Cardiac muscle cell (in vitro differentiated cells and primary cell): Measurements from ENCODE around the gene GOLGA6L6. TPM values are rescaled to one million over a fixed set of nuclear protein-coding genes. Genes with fewer than 3 reads are reported as not detected.
"Not testable (repeated sequence)": the region's sequence is repeated elsewhere in the genome, so short reads cannot be mapped to it uniquely, and the experiment has no call there.

ENCODE experiments used
- DNase-seq, 2 donors: peaks; one replicate each; pipeline versions ENCODE4 v3.0.0 to v3.0.0-alpha.2; 2010 to 2017; ENCODE audit warnings: low read depth in 1 of 2, low spot score in 1 of 2
- H3K27ac ChIP-seq: fragments of 200-600 bp; sonication (generic); 2 replicates; pipeline ENCODE4 v1.5.1; 2016
- H3K27me3 ChIP-seq: fragments of 200-600 bp; sonication (generic); 2 replicates; pipeline ENCODE4 v1.6.0; 2016; ENCODE audit warnings: control low read depth
- H3K36me3 ChIP-seq: fragments of 200-600 bp; sonication (generic); 2 replicates; pipeline ENCODE4 v1.5.1; 2016; ENCODE audit warnings: control low read depth
- H3K4me1 ChIP-seq: fragments of 200-600 bp; sonication (generic); 2 replicates; pipeline ENCODE4 v1.8.1; 2017; ENCODE audit warnings: low read depth, mild to moderate bottlenecking, mixed run types
- H3K4me3 ChIP-seq: fragments of 200-600 bp; sonication (generic); 2 replicates; pipeline ENCODE4 v1.5.1; 2016; ENCODE audit warnings: mild to moderate bottlenecking
- H3K9me3 ChIP-seq: fragments of 200-600 bp; sonication (generic); 2 replicates; pipeline ENCODE4 v1.5.1; 2017; ENCODE audit warnings: low read depth, mild to moderate bottlenecking, control low read depth
- polyA plus RNA-seq: library from polyadenylated mRNA; unstranded; fragments of >200 nt; fragmentation: Nextera tagmentation; extraction: Ambion mirVana; gene quantifications from 2 replicates; pipeline ENCODE4 v1.2.1, GENCODE V29; 2016
- total RNA-seq: library from RNA; depleted of rRNA; stranded (reverse); fragments of >200 nt; gene quantifications from 2 replicates; pipeline ENCODE4 v1.2.3, GENCODE V29; 2016

The GOLGA6L6 gene
- total and polyA plus RNA-seq, 2 experiments from 2014 or later = not detected

DNA sequence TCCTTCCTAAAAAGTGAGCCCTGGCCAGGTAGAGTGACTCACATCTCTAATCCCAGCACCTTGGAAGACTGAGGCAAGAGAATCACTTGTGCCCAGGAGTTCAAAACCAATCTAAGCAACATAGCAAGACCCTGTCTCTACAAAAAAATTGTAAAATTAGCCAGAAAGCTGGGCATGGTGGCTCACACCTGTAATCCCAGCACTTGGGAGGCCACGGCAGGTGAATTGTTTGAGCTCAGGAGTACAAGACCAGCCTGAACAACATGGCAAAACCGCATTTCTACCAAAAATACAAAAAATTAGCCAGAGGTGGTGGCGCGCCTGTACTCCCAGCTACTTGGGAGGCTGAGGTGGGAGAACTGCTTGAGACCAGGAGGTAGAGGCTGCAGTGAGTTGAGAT is 49.0 kb downstream of the GOLGA6L6 start:
- H3K27me3 ChIP-seq, H3K9me3 ChIP-seq, H3K4me1 ChIP-seq, DNase-seq, H3K27ac ChIP-seq, H3K36me3 ChIP-seq, H3K4me3 ChIP-seq: not testable (repeated sequence)

DNA sequence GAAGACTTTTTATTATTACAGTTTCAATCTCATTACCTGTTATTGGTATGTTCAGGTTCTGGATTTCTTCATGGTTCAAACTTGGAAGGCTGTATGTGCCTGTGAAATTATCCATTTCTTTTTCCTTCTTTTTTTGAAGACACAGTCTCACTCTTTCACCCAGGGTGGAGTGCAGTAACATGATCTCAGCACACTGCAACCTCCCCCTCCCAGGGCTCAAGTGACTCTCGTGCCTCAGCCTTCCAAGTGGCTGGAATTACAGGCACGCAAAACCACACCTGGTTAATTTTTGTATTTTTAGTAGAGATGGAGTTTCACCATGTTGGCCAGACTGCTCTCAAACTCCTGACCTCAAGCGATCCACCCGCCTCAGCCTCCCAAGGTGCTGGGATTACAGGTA is 52.3 kb downstream of the GOLGA6L6 start:
- H3K27me3 ChIP-seq, DNase-seq, H3K9me3 ChIP-seq: not testable (repeated sequence)

More for the DNA sequence above, 52.3 kb downstream of the GOLGA6L6 start:
- H3K4me3 ChIP-seq, H3K36me3 ChIP-seq, H3K27ac ChIP-seq, H3K4me1 ChIP-seq: not testable (repeated sequence)
